ENCODE measurements around the gene C12orf75. TPM values are rescaled to one million over a fixed set of nuclear protein-coding genes. Genes with fewer than 3 reads are reported as not detected.

C12orf75 gene
- total and polyA plus RNA-seq, 2 experiments from 2014 or later = 43.9 to 69.8 TPM

- H3K4me3 Mint-ChIP-seq = no peak overlapping the region
- H3K36me3 Mint-ChIP-seq (ENCODE audit: low read depth) = peaks cover 15% of the 10 kb centered on the region; the same call in 2 of the 3 replicates
- H3K27ac ChIP-seq (ENCODE audit: low read depth) = no peak overlapping the region
- no peak overlapping the region for H3K4me3 ChIP-seq
- no peaks in the 10 kb centered on the region; the same call in 2 of the 3 replicates for H3K4me1 Mint-ChIP-seq
- no peaks in the 10 kb centered on the region for H4K20me1 ChIP-seq (replicated peaks; ENCODE audit: insufficient read depth)
- no peak overlapping the region for H3K27ac Mint-ChIP-seq
- H3K79me2 ChIP-seq (replicated peaks; ENCODE audit: insufficient read depth) = no peaks in the 10 kb centered on the region
- no peaks in the 10 kb centered on the region for H3K9me2 ChIP-seq (ENCODE audit: insufficient read depth)
- peaks cover 11% of the 10 kb centered on the region for H3K27me3 Mint-ChIP-seq (ENCODE audit: insufficient read depth, low read depth, poor library complexity)
- H3K27me3 ChIP-seq (ENCODE audit: insufficient read depth) = no peaks in the 10 kb centered on the region
- no peak overlapping the region for H3K4me2 ChIP-seq
- TF ChIP-seq ZNF114 (CRISPR knock-in tag; IDR thresholded peaks at IDR 0.05) (no peak), EZH2 (IDR thresholded peaks at IDR 0.05; ENCODE audit: low read depth, unreplicated experiment) (no peak), POLR2AphosphoS5 (IDR thresholded peaks at IDR 0.05; ENCODE audit: low read depth) (no peak), ZNF331 (CRISPR knock-in tag; IDR thresholded peaks at IDR 0.05; ENCODE audit: low read depth) (no peak), CTCF (conservative IDR thresholded peaks at IDR 0.05; ENCODE audit: low read depth in 2 of 2) (no peak), NANOG (IDR thresholded peaks at IDR 0.05; ENCODE audit: borderline replicate concordance) (no peak), JUNB (IDR thresholded peaks at IDR 0.05; ENCODE audit: unreplicated experiment) (no peak), STAT1 (IDR thresholded peaks at IDR 0.05; ENCODE audit: unreplicated experiment) (no peak), EZH2phosphoT487 (IDR thresholded peaks at IDR 0.05; ENCODE audit: unreplicated experiment) (no peak), CREB1 (CRISPR knock-in tag; IDR thresholded peaks at IDR 0.05; ENCODE audit: low read depth) (no peak), ZNF462 (CRISPR knock-in tag; IDR thresholded peaks at IDR 0.05) (no peak)
- TF ChIP-seq, protein P1, sequence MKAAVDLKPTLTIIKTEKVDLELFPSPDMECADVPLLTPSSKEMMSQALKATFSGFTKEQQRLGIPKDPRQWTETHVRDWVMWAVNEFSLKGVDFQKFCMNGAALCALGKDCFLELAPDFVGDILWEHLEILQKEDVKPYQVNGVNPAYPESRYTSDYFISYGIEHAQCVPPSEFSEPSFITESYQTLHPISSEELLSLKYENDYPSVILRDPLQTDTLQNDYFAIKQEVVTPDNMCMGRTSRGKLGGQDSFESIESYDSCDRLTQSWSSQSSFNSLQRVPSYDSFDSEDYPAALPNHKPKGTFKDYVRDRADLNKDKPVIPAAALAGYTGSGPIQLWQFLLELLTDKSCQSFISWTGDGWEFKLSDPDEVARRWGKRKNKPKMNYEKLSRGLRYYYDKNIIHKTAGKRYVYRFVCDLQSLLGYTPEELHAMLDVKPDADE (IDR thresholded peaks at IDR 0.05) = no peak
- TF ChIP-seq, protein P2, sequence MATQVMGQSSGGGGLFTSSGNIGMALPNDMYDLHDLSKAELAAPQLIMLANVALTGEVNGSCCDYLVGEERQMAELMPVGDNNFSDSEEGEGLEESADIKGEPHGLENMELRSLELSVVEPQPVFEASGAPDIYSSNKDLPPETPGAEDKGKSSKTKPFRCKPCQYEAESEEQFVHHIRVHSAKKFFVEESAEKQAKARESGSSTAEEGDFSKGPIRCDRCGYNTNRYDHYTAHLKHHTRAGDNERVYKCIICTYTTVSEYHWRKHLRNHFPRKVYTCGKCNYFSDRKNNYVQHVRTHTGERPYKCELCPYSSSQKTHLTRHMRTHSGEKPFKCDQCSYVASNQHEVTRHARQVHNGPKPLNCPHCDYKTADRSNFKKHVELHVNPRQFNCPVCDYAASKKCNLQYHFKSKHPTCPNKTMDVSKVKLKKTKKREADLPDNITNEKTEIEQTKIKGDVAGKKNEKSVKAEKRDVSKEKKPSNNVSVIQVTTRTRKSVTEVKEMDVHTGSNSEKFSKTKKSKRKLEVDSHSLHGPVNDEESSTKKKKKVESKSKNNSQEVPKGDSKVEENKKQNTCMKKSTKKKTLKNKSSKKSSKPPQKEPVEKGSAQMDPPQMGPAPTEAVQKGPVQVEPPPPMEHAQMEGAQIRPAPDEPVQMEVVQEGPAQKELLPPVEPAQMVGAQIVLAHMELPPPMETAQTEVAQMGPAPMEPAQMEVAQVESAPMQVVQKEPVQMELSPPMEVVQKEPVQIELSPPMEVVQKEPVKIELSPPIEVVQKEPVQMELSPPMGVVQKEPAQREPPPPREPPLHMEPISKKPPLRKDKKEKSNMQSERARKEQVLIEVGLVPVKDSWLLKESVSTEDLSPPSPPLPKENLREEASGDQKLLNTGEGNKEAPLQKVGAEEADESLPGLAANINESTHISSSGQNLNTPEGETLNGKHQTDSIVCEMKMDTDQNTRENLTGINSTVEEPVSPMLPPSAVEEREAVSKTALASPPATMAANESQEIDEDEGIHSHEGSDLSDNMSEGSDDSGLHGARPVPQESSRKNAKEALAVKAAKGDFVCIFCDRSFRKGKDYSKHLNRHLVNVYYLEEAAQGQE (IDR thresholded peaks at IDR 0.05; ENCODE audit: unreplicated experiment) = no peak
- H3K9me3 Mint-ChIP-seq = peaks cover 23% of the 10 kb centered on the region
- DNase-seq (ENCODE audit: low spot score) = no peak
- H3K4me1 ChIP-seq (ENCODE audit: insufficient read depth) = no peaks in the 10 kb centered on the region
- H3F3A ChIP-seq (replicated peaks; ENCODE audit: low read depth) = no peaks in the 10 kb centered on the region
- ATAC-seq = no peak
- H3K36me3 ChIP-seq (ENCODE audit: insufficient read depth) = no peaks in the 10 kb centered on the region
- H2AFZ ChIP-seq = no peak overlapping the region
Observed at GRCh38 chr12:105317942-105318621, 12.4 kb upstream of the C12orf75 start.

Data from GM23338 (cell line).